Stomach (tissue), 4 donors: ENCODE data around the gene WFDC13.

Source experiments
- CTCF ChIP-seq, 7 experiments: fragments of 450-650 bp in 4 of 7; fragments of 200-600 bp in 3 of 7; sonication (generic) in 3 of 7; IDR thresholded peaks; one replicate each; pipeline ENCODE4 v1.5.1; 2016 to 2019; ENCODE audit warnings: antibody characterized with exemption in 7 of 7, control low read depth in 2 of 7, mild to moderate bottlenecking in 1 of 7
- EP300 ChIP-seq: sonication (generic); formaldehyde crosslinking; IDR thresholded peaks from one replicate; pipeline ENCODE4 v1.6.1; 2017; ENCODE audit warnings: antibody characterized with exemption
- POLR2A ChIP-seq, 4 donors: fragments of 450-650 bp; IDR thresholded peaks; one replicate each; pipeline ENCODE4 v1.6.1; 2016; ENCODE audit warnings: antibody characterized with exemption in 4 of 4, control low read depth in 2 of 4, mild to moderate bottlenecking in 1 of 4, moderate library complexity in 1 of 4
- POLR2AphosphoS5 ChIP-seq, 3 donors: sonication (generic); formaldehyde crosslinking; IDR thresholded peaks; one replicate each; pipeline ENCODE4 v1.6.1; 2016; ENCODE audit warnings: antibody characterized with exemption in 3 of 3

GRCh38 chr20:45685896-45686295 is 15.9 kb upstream of the WFDC13 start:
- TF ChIP-seq POLR2A (IDR thresholded peaks at IDR 0.05) (no peak), CTCF (IDR thresholded peaks at IDR 0.05) (no peak), POLR2AphosphoS5 (IDR thresholded peaks at IDR 0.05) (no peak), EP300 (no peak)
